ENCODE measurements around the gene TRIM47.

Gene TRIM47

GRCh38 chr17:75915268-75915667 is 36.9 kb upstream of the TRIM47 start:
- Histone ChIP-seq H3K4me3 (ENCODE audit: low read length) (no peak overlapping the region), H3K79me2 (ENCODE audit: low read length) (no peaks in the 10 kb centered on the region), H3K9ac (ENCODE audit: low read length) (no peak overlapping the region), H3K4me2 (ENCODE audit: low read depth, low read length) (no peak overlapping the region), H3K4me1 (ENCODE audit: low read length) (peaks cover 7% of the 10 kb centered on the region), H3K36me3 (replicated peaks; ENCODE audit: insufficient read depth, low read length) (no peaks in the 10 kb centered on the region), H3F3A (ENCODE audit: insufficient read depth, low read length) (peaks cover 3% of the 10 kb centered on the region; the same call in 1 of the 2 replicates), H3K9me3 (replicated peaks; ENCODE audit: insufficient read depth, low read length) (no peaks in the 10 kb centered on the region), H4K20me1 (ENCODE audit: insufficient read depth, low read length) (no peaks in the 10 kb centered on the region), H3K27me3 (replicated peaks; ENCODE audit: insufficient read depth, low read length) (no peaks in the 10 kb centered on the region), H3K27ac (ENCODE audit: low read length) (no peak overlapping the region), H3K9me2 (replicated peaks; ENCODE audit: insufficient read depth, low read length) (no peaks in the 10 kb centered on the region), H2AFZ (ENCODE audit: low read length) (no peak overlapping the region)
- TF ChIP-seq CTCF (IDR thresholded peaks at IDR 0.05; ENCODE audit: low read length) (no peak), EZH2phosphoT487 (IDR thresholded peaks at IDR 0.05; ENCODE audit: low read length) (no peak), EZH2 (optimal IDR thresholded peaks at IDR 0.05; ENCODE audit: low read depth, low read length) (no peak)
- no peak for DNase-seq

GRCh38 chr17:75914643-75915267 is 36.4 kb upstream of the TRIM47 start:
- H4K20me1 ChIP-seq (ENCODE audit: insufficient read depth, low read length), result no peaks in the 10 kb centered on the region
- H3K4me1 ChIP-seq (ENCODE audit: low read length), result peaks cover 10% of the 10 kb centered on the region
- no peaks in the 10 kb centered on the region for H3K9me2 ChIP-seq (replicated peaks; ENCODE audit: insufficient read depth, low read length)
- H3K9ac ChIP-seq (ENCODE audit: low read length), result no peak overlapping the region
- no peaks in the 10 kb centered on the region for H3K79me2 ChIP-seq (ENCODE audit: low read length)
- DNase-seq, result no peak
- no peak overlapping the region for H2AFZ ChIP-seq (ENCODE audit: low read length)
- no peak overlapping the region for H3K27ac ChIP-seq (ENCODE audit: low read length)
- H3K27me3 ChIP-seq (replicated peaks; ENCODE audit: insufficient read depth, low read length), result no peaks in the 10 kb centered on the region
- no peak overlapping the region for H3K4me3 ChIP-seq (ENCODE audit: low read length)
- peaks cover 7% of the 10 kb centered on the region; the same call in 1 of the 2 replicates for H3F3A ChIP-seq (ENCODE audit: insufficient read depth, low read length)
- H3K4me2 ChIP-seq (ENCODE audit: low read depth, low read length), result no peak overlapping the region
- H3K9me3 ChIP-seq (replicated peaks; ENCODE audit: insufficient read depth, low read length), result no peaks in the 10 kb centered on the region
- no peaks in the 10 kb centered on the region for H3K36me3 ChIP-seq (replicated peaks; ENCODE audit: insufficient read depth, low read length)
- no peak for TF ChIP-seq CTCF (IDR thresholded peaks at IDR 0.05; ENCODE audit: low read length)
- no peak for TF ChIP-seq EZH2 (optimal IDR thresholded peaks at IDR 0.05; ENCODE audit: low read depth, low read length)
- TF ChIP-seq EZH2phosphoT487 (IDR thresholded peaks at IDR 0.05; ENCODE audit: low read length), result no peak

GRCh38 chr17:75913537-75914210 is 35.3 kb upstream of the TRIM47 start:
- Histone ChIP-seq H2AFZ (ENCODE audit: low read length) (no peak overlapping the region), H3K4me1 (ENCODE audit: low read length) (peaks cover 10% of the 10 kb centered on the region), H3F3A (ENCODE audit: insufficient read depth, low read length) (peaks cover 17% of the 10 kb centered on the region), H4K20me1 (ENCODE audit: insufficient read depth, low read length) (no peaks in the 10 kb centered on the region), H3K9ac (ENCODE audit: low read length) (no peak overlapping the region), H3K4me2 (ENCODE audit: low read depth, low read length) (no peak overlapping the region), H3K4me3 (ENCODE audit: low read length) (no peak overlapping the region), H3K27ac (ENCODE audit: low read length) (no peak overlapping the region), H3K36me3 (replicated peaks; ENCODE audit: insufficient read depth, low read length) (no peaks in the 10 kb centered on the region), H3K27me3 (replicated peaks; ENCODE audit: insufficient read depth, low read length) (no peaks in the 10 kb centered on the region), H3K9me2 (replicated peaks; ENCODE audit: insufficient read depth, low read length) (no peaks in the 10 kb centered on the region), H3K79me2 (ENCODE audit: low read length) (no peaks in the 10 kb centered on the region), H3K9me3 (replicated peaks; ENCODE audit: insufficient read depth, low read length) (no peaks in the 10 kb centered on the region)
- TF ChIP-seq EZH2 (optimal IDR thresholded peaks at IDR 0.05; ENCODE audit: low read depth, low read length), result no peak
- TF ChIP-seq EZH2phosphoT487 (IDR thresholded peaks at IDR 0.05; ENCODE audit: low read length), result no peak
- no peak for TF ChIP-seq CTCF (IDR thresholded peaks at IDR 0.05; ENCODE audit: low read length)
- no peak for DNase-seq

All from MM.1S (cell line).